HepG2 (cell line): Measurements from ENCODE around the gene CLBA1. TPM values are rescaled to one million over a fixed set of nuclear protein-coding genes. Genes with fewer than 3 reads are reported as not detected.

Source experiments
- ATAC-seq: fragments of 200-7000 bp; cut with Tn5 transposase; 3 replicates; pipeline ENCODE4 v1.9.1; 2020; ENCODE audit warnings: mild to moderate bottlenecking, moderate library complexity
- BruUV-seq: library from RNA; stranded (reverse); fragments of 400-500 nt; replicated peaks from 2 replicates; lab custom pipeline; 2021; lab: Mats Ljungman, UMichigan
- CTCF ChIA-PET: fragments of 300-600 bp; formaldehyde crosslinking; extraction: SDS; loops from one replicate; lab custom pipeline; 2021; ENCODE audit warnings: low total read pairs, inconsistent platforms, low intra/inter-chr PET ratio; lab: Yijun Ruan, JAX
- POLR2A ChIA-PET: fragments of 350-600 bp; sonication (Branson Sonifier 250); formaldehyde crosslinking; loops from one replicate; lab custom pipeline; 2020; ENCODE audit warnings: antibody characterized with exemption, inconsistent platforms; lab: Yijun Ruan, JAX
- DNase-seq: peaks from one replicate; pipeline ENCODE4 v3.0.0-alpha.2; 2015; ENCODE audit warnings: low spot score
- FAIRE-seq: peaks from 3 replicates; lab custom pipeline; 2011; peaks lifted over from hg19 to GRCh38; lab: Jason Lieb, UNC
- H2AFZ ChIP-seq: one replicate; pipeline ENCODE4 v1.6.1; 2011; ENCODE audit warnings: low read length, inconsistent platforms
- H3K27ac ChIP-seq: fragments of 300-600 bp; 3 replicates; pipeline ENCODE4 v1.8.0; 2011; ENCODE audit warnings: mixed run types, mild to moderate bottlenecking, mixed read lengths, low read length, inconsistent platforms; ENCODE audit not compliant: insufficient read depth; ENCODE audit errors: extremely low read length
- H3K27me3 ChIP-seq, 2 experiments: fragments of 200-600 bp in 1 of 2; 2 replicates in 1 of 2; 3 replicates in 1 of 2; pipeline versions ENCODE4 v1.6.0 to v1.8.0; 2011; ENCODE audit warnings: low read length in 2 of 2, mild to moderate bottlenecking in 2 of 2, moderate library complexity in 2 of 2, inconsistent platforms in 1 of 2; ENCODE audit not compliant: insufficient read depth in 2 of 2, control insufficient read depth in 1 of 2
- H3K36me3 ChIP-seq, 2 experiments: fragments of 200-600 bp in 1 of 2; replicated peaks in 1 of 2; 2 replicates in 1 of 2; 3 replicates in 1 of 2; pipeline versions ENCODE4 v1.5.1 to v1.8.0; 2011; ENCODE audit warnings: low read length in 2 of 2, inconsistent platforms in 1 of 2; ENCODE audit not compliant: insufficient read depth in 2 of 2, control insufficient read depth in 1 of 2
- H3K4me1 ChIP-seq: 2 replicates; pipeline ENCODE4 v1.5.1; 2012; ENCODE audit warnings: low read length, inconsistent platforms; ENCODE audit not compliant: insufficient read depth
- H3K4me2 ChIP-seq: 2 replicates; pipeline ENCODE4 v1.6.0; 2011; ENCODE audit warnings: low read depth, low read length, inconsistent platforms
- H3K4me3 ChIP-seq, 3 experiments: fragments of 200-600 bp in 1 of 3; sonication (generic), shearing (Covaris generic) in 1 of 3; replicated peaks in 1 of 3; 2 replicates each; pipeline ENCODE4 v1.5.1; 2011 to 2016; ENCODE audit warnings: low read length in 3 of 3, inconsistent platforms in 2 of 3, low read depth in 2 of 3, mild to moderate bottlenecking in 2 of 3, control low read depth in 1 of 3, mixed read lengths in 1 of 3; ENCODE audit not compliant: insufficient read depth in 1 of 3
- H3K79me2 ChIP-seq: one replicate; pipeline ENCODE4 v1.6.1; 2011; ENCODE audit warnings: low read length, inconsistent platforms; ENCODE audit not compliant: insufficient read depth
- H3K9ac ChIP-seq: 2 replicates; pipeline ENCODE4 v1.6.0; 2011; ENCODE audit warnings: mild to moderate bottlenecking, low read depth, low read length, inconsistent platforms; ENCODE audit not compliant: insufficient read depth
- H3K9me3 ChIP-seq: 2 replicates; pipeline ENCODE4 v1.5.1; 2012; ENCODE audit warnings: mild to moderate bottlenecking, low read length
- H4K20me1 ChIP-seq: 2 replicates; pipeline ENCODE4 v1.6.0; 2011; ENCODE audit warnings: inconsistent platforms, mild to moderate bottlenecking, low read length, moderate library complexity; ENCODE audit not compliant: insufficient read depth
- DPF2 ChIP-seq: sonication (generic); formaldehyde crosslinking; IDR thresholded peaks from 2 replicates; pipeline ENCODE4 v1.4.0; 2020; ENCODE audit warnings: mild to moderate bottlenecking, low read depth, missing genetic modification reagents, borderline replicate concordance
- KLF6 ChIP-seq: IDR thresholded peaks from 2 replicates; pipeline ENCODE4 v1.8.0; 2016; ENCODE audit warnings: missing biosample characterization, missing genetic modification reagents
- NFYB ChIP-seq: sonication (generic); formaldehyde crosslinking; IDR thresholded peaks from 2 replicates; pipeline ENCODE4 v1.4.0; 2020; ENCODE audit warnings: missing genetic modification reagents
- PITX1 ChIP-seq: sonication (generic); formaldehyde crosslinking; IDR thresholded peaks from 2 replicates; pipeline ENCODE4 v1.5.1; 2020; ENCODE audit warnings: mild to moderate bottlenecking, missing genetic modification reagents
- PRDM4 ChIP-seq: sonication (generic); formaldehyde crosslinking; IDR thresholded peaks from 2 replicates; pipeline ENCODE4 v1.9.0; 2021; ENCODE audit warnings: missing genetic modification reagents, borderline replicate concordance
- ZNF83 ChIP-seq: sonication (generic); formaldehyde crosslinking; IDR thresholded peaks from 2 replicates; pipeline ENCODE4 v1.4.0; 2020; ENCODE audit warnings: missing genetic modification reagents, mild to moderate bottlenecking, borderline replicate concordance
- WGBS: methylation state at CpG from one replicate; pipeline ENCODE4 v1.1.6; 2017; ENCODE audit warnings: low lambda C conversion rate; 5-methylcytosine and 5-hydroxymethylcytosine counted together
- in situ Hi-C: cut with HindIII; loops from 2 replicates; pipeline ENCODE4 v1.10.0; 2017; ENCODE audit warnings: low pct_unique_long_range_greater_than_20kb; ENCODE audit not compliant: extremely low pct_ligation_motif_present
- intact Hi-C: fragments of 100-400 bp; cut with micrococcal nuclease; formaldehyde crosslinking; loops from one replicate; pipeline ENCODE4 v1.10.0; 2022; ENCODE audit not compliant: unreplicated experiment
- polyA plus RNA-seq, 8 experiments: library from polyadenylated mRNA; depleted of rRNA in 3 of 8; stranded (reverse) in 7 of 8; unstranded in 1 of 8; fragments of >200 nt; fragmentation: Illumina TruSeq in 4 of 8; extraction: Trizol in 4 of 8; gene quantifications; 2 replicates each; pipeline versions ENCODE4 v1.2.1 to v1.2.3, GENCODE V29; 2011 to 2016; ENCODE audit warnings: low read depth in 4 of 8, missing spikeins in 1 of 8, mixed read lengths in 1 of 8; ENCODE audit not compliant: insufficient read depth in 1 of 8
- total RNA-seq, 5 experiments: library from RNA; depleted of rRNA; stranded (reverse); fragments of >200 nt; fragmentation: Illumina TruSeq; extraction: Trizol; gene quantifications; 2 replicates each; pipeline ENCODE4 v1.2.3, GENCODE V29; 2016; ENCODE audit warnings: low read depth in 1 of 5
- TF ChIP-seq, protein P1 (sequence below): sonication (generic); formaldehyde crosslinking; IDR thresholded peaks from 2 replicates; pipeline ENCODE4 v1.5.0; 2020; ENCODE audit warnings: mild to moderate bottlenecking, missing genetic modification reagents, moderate library complexity
- TF ChIP-seq, protein P2 (sequence below): sonication (generic); formaldehyde crosslinking; IDR thresholded peaks from 2 replicates; pipeline ENCODE4 v1.4.0; 2020; ENCODE audit warnings: missing genetic modification reagents

CLBA1 gene
- total and polyA plus RNA-seq, 2 of the 13 experiments (the other 11 are each of a cell fraction or from before 2014, with no cell fraction given), result 1.2 to 1.4 TPM

DNA sequence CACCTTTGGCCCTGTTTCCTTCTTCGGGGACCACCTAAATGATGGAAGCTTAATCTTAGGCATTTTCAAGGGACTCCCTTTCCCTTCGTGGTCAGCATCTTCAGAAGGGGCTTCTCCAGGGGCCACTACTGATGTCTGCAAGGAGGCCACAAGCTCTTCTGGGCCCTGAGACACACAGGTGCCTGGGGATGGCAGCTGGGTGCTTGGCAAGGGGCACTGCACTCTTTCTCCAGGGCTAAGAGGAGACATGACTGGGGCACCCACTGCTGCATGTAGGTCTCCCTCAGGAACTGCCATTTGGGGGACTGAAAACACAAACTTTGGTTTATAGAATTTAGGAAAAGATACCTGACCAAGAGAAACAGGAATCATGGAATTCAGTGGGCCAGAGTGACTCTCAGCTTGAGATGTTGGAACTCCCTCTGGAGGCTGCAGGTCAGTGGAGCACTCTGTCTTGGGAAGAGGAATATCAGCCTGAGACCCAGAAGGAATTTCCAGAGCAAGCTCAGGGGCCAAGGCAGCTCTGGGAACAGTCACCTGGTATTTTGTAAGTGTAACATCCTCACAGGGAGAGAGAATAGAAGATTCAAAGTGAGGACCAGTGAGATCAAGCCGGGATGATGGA is 45.0 kb upstream of the CLBA1 start:
- Histone ChIP-seq H3K27me3 (peaks cover 5 to 77% of the 10 kb centered on the region in 2 experiments; a peak in 4 of 5 replicates), H3K9ac (no peak overlapping the region), H3K27ac (no peak overlapping the region), H3K4me2 (no peak overlapping the region), H3K79me2 (no peaks in the 10 kb centered on the region), H3K9me3 (no peaks in the 10 kb centered on the region), H3K4me3 (no peak overlapping the region), H3K36me3 (no peaks in the 10 kb centered on the region), H3K4me1 (no peaks in the 10 kb centered on the region), H2AFZ (no peak overlapping the region), H4K20me1 (no peaks in the 10 kb centered on the region)
- BruUV-seq, result no TSS peak
- POLR2A ChIA-PET, result no interaction called here
- DNase-seq, result no peak
- CTCF ChIA-PET, result no interaction called here
- ATAC-seq, result peak; percentile 66
- intact Hi-C loops (no loop called here), in situ Hi-C loops (no loop called here)
- no peak for FAIRE-seq
- TF ChIP-seq NFYB (CRISPR knock-in tag), result no peak
- no peak for TF ChIP-seq DPF2 (CRISPR knock-in tag)
- TF ChIP-seq PITX1 (CRISPR knock-in tag), result no peak
- TF ChIP-seq, protein P1, sequence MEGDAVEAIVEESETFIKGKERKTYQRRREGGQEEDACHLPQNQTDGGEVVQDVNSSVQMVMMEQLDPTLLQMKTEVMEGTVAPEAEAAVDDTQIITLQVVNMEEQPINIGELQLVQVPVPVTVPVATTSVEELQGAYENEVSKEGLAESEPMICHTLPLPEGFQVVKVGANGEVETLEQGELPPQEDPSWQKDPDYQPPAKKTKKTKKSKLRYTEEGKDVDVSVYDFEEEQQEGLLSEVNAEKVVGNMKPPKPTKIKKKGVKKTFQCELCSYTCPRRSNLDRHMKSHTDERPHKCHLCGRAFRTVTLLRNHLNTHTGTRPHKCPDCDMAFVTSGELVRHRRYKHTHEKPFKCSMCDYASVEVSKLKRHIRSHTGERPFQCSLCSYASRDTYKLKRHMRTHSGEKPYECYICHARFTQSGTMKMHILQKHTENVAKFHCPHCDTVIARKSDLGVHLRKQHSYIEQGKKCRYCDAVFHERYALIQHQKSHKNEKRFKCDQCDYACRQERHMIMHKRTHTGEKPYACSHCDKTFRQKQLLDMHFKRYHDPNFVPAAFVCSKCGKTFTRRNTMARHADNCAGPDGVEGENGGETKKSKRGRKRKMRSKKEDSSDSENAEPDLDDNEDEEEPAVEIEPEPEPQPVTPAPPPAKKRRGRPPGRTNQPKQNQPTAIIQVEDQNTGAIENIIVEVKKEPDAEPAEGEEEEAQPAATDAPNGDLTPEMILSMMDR, result peak; percentile 40
- TF ChIP-seq KLF6, result no peak
- TF ChIP-seq ZNF83 (CRISPR knock-in tag), result no peak
- TF ChIP-seq PRDM4 (CRISPR knock-in tag), result no peak
- TF ChIP-seq, protein P2, sequence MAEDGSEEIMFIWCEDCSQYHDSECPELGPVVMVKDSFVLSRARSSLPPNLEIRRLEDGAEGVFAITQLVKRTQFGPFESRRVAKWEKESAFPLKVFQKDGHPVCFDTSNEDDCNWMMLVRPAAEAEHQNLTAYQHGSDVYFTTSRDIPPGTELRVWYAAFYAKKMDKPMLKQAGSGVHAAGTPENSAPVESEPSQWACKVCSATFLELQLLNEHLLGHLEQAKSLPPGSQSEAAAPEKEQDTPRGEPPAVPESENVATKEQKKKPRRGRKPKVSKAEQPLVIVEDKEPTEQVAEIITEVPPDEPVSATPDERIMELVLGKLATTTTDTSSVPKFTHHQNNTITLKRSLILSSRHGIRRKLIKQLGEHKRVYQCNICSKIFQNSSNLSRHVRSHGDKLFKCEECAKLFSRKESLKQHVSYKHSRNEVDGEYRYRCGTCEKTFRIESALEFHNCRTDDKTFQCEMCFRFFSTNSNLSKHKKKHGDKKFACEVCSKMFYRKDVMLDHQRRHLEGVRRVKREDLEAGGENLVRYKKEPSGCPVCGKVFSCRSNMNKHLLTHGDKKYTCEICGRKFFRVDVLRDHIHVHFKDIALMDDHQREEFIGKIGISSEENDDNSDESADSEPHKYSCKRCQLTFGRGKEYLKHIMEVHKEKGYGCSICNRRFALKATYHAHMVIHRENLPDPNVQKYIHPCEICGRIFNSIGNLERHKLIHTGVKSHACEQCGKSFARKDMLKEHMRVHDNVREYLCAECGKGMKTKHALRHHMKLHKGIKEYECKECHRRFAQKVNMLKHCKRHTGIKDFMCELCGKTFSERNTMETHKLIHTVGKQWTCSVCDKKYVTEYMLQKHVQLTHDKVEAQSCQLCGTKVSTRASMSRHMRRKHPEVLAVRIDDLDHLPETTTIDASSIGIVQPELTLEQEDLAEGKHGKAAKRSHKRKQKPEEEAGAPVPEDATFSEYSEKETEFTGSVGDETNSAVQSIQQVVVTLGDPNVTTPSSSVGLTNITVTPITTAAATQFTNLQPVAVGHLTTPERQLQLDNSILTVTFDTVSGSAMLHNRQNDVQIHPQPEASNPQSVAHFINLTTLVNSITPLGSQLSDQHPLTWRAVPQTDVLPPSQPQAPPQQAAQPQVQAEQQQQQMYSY, result no peak
- 4% methylated on average over 3 of the region's 3 CpGs for WGBS
